Mesothelial cell of epicardium (in vitro differentiated cells): ENCODE data around the gene SRPRB. TPM values are rescaled to one million over a fixed set of nuclear protein-coding genes. Genes with fewer than 3 reads are reported as not detected.

Source experiments
- DNase-seq, 2 experiments: peaks; one replicate each; pipeline ENCODE4 v3.0.0; 2021; ENCODE audit warnings: low spot score in 2 of 2; ENCODE audit not compliant: unreplicated experiment in 2 of 2
- H3K27ac Mint-ChIP-seq: 2 replicates; pipeline ENCODE4 v1.8.0; 2021; ENCODE audit warnings: mixed read lengths
- H3K27me3 Mint-ChIP-seq: 2 replicates; pipeline ENCODE4 v1.8.0; 2021; ENCODE audit warnings: low read depth, mixed read lengths
- H3K36me3 Mint-ChIP-seq: 2 replicates; pipeline ENCODE4 v1.8.0; 2021; ENCODE audit warnings: mixed read lengths
- H3K4me1 Mint-ChIP-seq: 2 replicates; pipeline ENCODE4 v1.8.0; 2021; ENCODE audit warnings: mixed read lengths
- H3K4me3 Mint-ChIP-seq: 2 replicates; pipeline ENCODE4 v1.8.0; 2021; ENCODE audit warnings: mild to moderate bottlenecking, moderate library complexity, mixed read lengths
- H3K9me3 Mint-ChIP-seq: 2 replicates; pipeline ENCODE4 v1.8.0; 2021; ENCODE audit warnings: mixed read lengths
- CTCF ChIP-seq: fragments of 200-600 bp; sonication (generic); IDR thresholded peaks from one replicate; pipeline ENCODE4 v1.5.0; 2021; ENCODE audit warnings: antibody characterized with exemption; ENCODE audit not compliant: unreplicated experiment
- total RNA-seq: library from RNA; stranded (reverse); gene quantifications from 3 replicates; pipeline ENCODE4 v1.2.1, GENCODE V29; 2021

The SRPRB gene
- total RNA-seq, 1 donor from 2014 or later, result 42.5 TPM

DNA sequence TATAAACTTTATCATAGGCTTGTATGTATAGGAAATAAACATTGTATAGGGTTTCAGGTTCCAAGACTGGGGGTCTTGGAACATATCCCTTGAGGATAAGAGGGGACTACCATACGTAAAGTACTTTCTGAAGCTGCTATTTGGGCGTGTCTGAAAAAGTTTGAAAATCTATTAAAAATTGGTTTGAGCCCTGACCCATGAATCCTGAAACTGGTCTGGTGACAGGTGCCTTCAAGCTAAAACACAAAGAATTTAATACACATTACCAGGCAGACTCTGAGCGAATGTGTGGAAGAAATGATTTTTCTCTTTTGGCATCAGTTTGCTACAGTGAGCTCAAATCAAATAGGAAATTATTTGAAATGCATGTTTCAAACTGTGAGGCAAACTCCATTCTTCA lies 43.1 kb upstream of the SRPRB start:
- Mint-ChIP-seq H3K36me3 (no peaks in the 10 kb centered on the region), H3K27ac (no peak overlapping the region), H3K4me1 (peaks cover 16% of the 10 kb centered on the region), H3K4me3 (no peak overlapping the region), H3K9me3 (no peaks in the 10 kb centered on the region), H3K27me3 (peaks cover 20% of the 10 kb centered on the region)
- TF ChIP-seq CTCF, result no peak
- DNase-seq, result no peak

DNA sequence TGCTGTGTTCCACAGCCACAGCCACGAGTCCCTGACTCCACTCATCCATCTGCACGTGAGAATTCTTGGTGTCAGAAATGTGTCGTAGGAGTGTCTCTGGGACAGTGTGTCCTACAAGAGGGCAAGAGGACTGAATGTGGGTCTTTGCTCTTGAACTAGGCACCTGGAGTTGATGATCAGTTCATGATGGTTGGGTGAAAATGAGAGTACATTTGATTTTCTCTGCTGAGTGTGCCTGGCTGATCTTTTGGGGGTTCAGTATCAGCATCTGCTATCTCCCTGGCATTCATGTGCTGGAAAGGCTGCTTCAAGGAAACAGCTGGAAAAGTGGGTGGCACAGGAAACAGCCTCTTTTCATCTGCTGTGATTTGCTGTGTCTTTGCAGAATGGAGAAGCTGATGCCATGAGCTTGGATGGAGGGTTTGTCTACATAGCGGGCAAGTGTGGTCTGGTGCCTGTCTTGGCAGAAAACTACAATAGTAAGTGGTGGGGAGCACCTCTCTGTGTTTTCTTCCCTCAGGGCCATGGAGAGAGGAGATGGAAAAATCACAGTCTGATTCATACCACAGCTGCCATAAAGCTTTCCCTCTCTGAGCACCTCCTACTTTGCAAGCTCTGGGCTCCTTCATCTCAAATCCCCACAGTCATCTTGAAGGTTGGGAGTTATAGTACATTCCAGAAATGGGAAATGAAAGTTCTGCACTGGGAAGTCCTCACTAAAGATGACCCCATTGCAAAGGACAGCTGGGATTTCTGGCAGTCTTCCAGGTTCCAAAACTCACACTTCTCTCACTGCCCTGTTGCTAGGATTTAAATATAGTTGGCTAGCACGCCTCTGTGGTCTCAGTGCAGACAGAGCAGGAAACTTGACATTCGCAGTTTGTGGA lies 41.6 kb upstream of the SRPRB start:
- no peak overlapping the region for H3K4me3 Mint-ChIP-seq
- no peak for TF ChIP-seq CTCF
- H3K27me3 Mint-ChIP-seq, result peaks cover 20% of the 10 kb centered on the region
- H3K4me1 Mint-ChIP-seq, result peaks cover 14% of the 10 kb centered on the region
- no peaks in the 10 kb centered on the region for H3K9me3 Mint-ChIP-seq
- no peaks in the 10 kb centered on the region for H3K36me3 Mint-ChIP-seq
- no peak for DNase-seq
- H3K27ac Mint-ChIP-seq, result no peak overlapping the region

- Mint-ChIP-seq H3K9me3 (no peaks in the 10 kb centered on the region), H3K4me3 (no peak overlapping the region), H3K27me3 (peaks cover 20% of the 10 kb centered on the region), H3K4me1 (peaks cover 14% of the 10 kb centered on the region), H3K27ac (no peak overlapping the region), H3K36me3 (no peaks in the 10 kb centered on the region)
- no peak for DNase-seq
- TF ChIP-seq CTCF, result no peak
These were observed 40.4 kb upstream of the SRPRB start for GRCh38 chr3:133765256-133765655.

DNA sequence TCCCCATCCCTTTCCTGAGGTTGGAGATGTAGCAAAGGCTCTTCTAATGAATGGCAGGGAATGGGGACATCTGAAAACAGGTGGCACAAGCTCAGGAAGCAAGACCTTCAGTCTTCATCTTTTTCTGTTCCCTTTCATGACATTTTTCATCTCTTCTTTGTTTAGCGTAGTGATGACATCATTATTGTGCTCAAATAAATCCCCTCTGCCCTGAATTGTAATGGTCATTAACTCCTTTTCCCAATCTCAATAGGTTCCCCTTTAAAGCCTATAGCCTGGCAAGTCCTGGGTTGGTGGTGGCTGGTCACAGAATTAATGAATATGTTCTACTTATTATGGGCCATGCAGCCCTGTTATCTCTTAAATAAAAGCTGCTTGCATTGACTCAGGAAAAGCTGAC lies 38.0 kb upstream of the SRPRB start:
- H3K9me3 Mint-ChIP-seq, result no peaks in the 10 kb centered on the region
- H3K27ac Mint-ChIP-seq, result no peak overlapping the region
- H3K4me3 Mint-ChIP-seq, result no peak overlapping the region
- peaks cover 14% of the 10 kb centered on the region for H3K4me1 Mint-ChIP-seq
- no peak for TF ChIP-seq CTCF
- no peak for DNase-seq
- no peaks in the 10 kb centered on the region for H3K36me3 Mint-ChIP-seq
- H3K27me3 Mint-ChIP-seq, result peaks cover 8% of the 10 kb centered on the region

- DNase-seq, result no peak
- H3K4me3 Mint-ChIP-seq, result no peak overlapping the region
- no peak for TF ChIP-seq CTCF
- no peaks in the 10 kb centered on the region for H3K36me3 Mint-ChIP-seq
- no peaks in the 10 kb centered on the region for H3K9me3 Mint-ChIP-seq
- H3K27me3 Mint-ChIP-seq, result peaks cover 10% of the 10 kb centered on the region
- peaks cover 7% of the 10 kb centered on the region for H3K4me1 Mint-ChIP-seq
- no peak overlapping the region for H3K27ac Mint-ChIP-seq
These were observed 36.1 kb upstream of the SRPRB start for GRCh38 chr3:133769536-133769935.
